Keratinocyte (primary cell): ENCODE measurements around the gene SLC6A9. TPM values are rescaled to one million over a fixed set of nuclear protein-coding genes. Genes with fewer than 3 reads are reported as not detected.

Experiments used
- DNase-seq: peaks from one replicate; pipeline ENCODE4 v3.0.0-alpha.2; 2011; ENCODE audit warnings: low read depth, missing footprints, low spot score
- FAIRE-seq: peaks from 2 replicates; lab custom pipeline; 2011; peaks lifted over from hg19 to GRCh38; lab: Jason Lieb, UNC
- H2AFZ ChIP-seq: 2 replicates; pipeline ENCODE4 v1.6.0; 2012; ENCODE audit warnings: low read length, control low read depth, inconsistent platforms; ENCODE audit not compliant: control insufficient read depth
- H3K27ac ChIP-seq: 2 replicates; pipeline ENCODE4 v1.5.1; 2011; ENCODE audit warnings: low read length; ENCODE audit not compliant: control insufficient read depth, insufficient read depth
- H3K27me3 ChIP-seq: 3 replicates; pipeline ENCODE4 v1.6.0; 2011; ENCODE audit warnings: low read length; ENCODE audit not compliant: control insufficient read depth, insufficient read depth; ENCODE audit errors: extremely low read depth
- H3K36me3 ChIP-seq, 2 experiments: 2 replicates in 1 of 2; 3 replicates in 1 of 2; pipeline ENCODE4 v1.5.1; 2011; ENCODE audit warnings: low read length in 2 of 2, mild to moderate bottlenecking in 1 of 2; ENCODE audit not compliant: control insufficient read depth in 2 of 2, insufficient read depth in 2 of 2; ENCODE audit errors: extremely low read depth in 1 of 2
- H3K4me1 ChIP-seq: 3 replicates; pipeline ENCODE4 v1.5.1; 2011; ENCODE audit warnings: low read length; ENCODE audit not compliant: control insufficient read depth, insufficient read depth; ENCODE audit errors: extremely low read depth
- H3K4me2 ChIP-seq: 3 replicates; pipeline ENCODE4 v1.6.0; 2011; ENCODE audit warnings: low read depth, low read length; ENCODE audit not compliant: control insufficient read depth, insufficient read depth; ENCODE audit errors: extremely low read depth
- H3K4me3 ChIP-seq, 3 experiments: fragments of 200-600 bp in 1 of 3; sonication (generic) in 1 of 3; 2 replicates in 2 of 3; 3 replicates in 1 of 3; pipeline ENCODE4 v1.5.1; 2011 to 2016; ENCODE audit warnings: low read length in 3 of 3, mild to moderate bottlenecking in 3 of 3, control low read depth in 2 of 3, inconsistent platforms in 1 of 3, low read depth in 1 of 3, mixed read lengths in 1 of 3, mixed run types in 1 of 3, moderate library complexity in 1 of 3; ENCODE audit not compliant: control insufficient read depth in 2 of 3, insufficient read depth in 2 of 3; ENCODE audit errors: extremely low read depth in 1 of 3
- H3K79me2 ChIP-seq: 2 replicates; pipeline ENCODE4 v1.6.0; 2012; ENCODE audit warnings: low read length; ENCODE audit not compliant: control insufficient read depth, insufficient read depth
- H3K9ac ChIP-seq: 3 replicates; pipeline ENCODE4 v1.6.0; 2011; ENCODE audit warnings: low read length; ENCODE audit not compliant: control insufficient read depth, insufficient read depth; ENCODE audit errors: extremely low read depth
- H3K9me1 ChIP-seq: 3 replicates; pipeline ENCODE4 v1.6.0; 2011; ENCODE audit warnings: low read length; ENCODE audit not compliant: control insufficient read depth, insufficient read depth; ENCODE audit errors: extremely low read depth
- H3K9me3 ChIP-seq: 2 replicates; pipeline ENCODE4 v1.5.1; 2012; ENCODE audit warnings: low read depth, low read length; ENCODE audit not compliant: control insufficient read depth
- H4K20me1 ChIP-seq: 3 replicates; pipeline ENCODE4 v1.6.0; 2011; ENCODE audit warnings: low read length; ENCODE audit not compliant: control insufficient read depth, insufficient read depth; ENCODE audit errors: extremely low read depth
- CTCF ChIP-seq, 3 experiments: IDR thresholded peaks in 1 of 3; conservative IDR thresholded peaks in 1 of 3; optimal IDR thresholded peaks in 1 of 3; 2 replicates in 2 of 3; 3 replicates in 1 of 3; pipeline versions ENCODE3 to v1.5.1; 2011; ENCODE audit warnings: low read length in 3 of 3, mild to moderate bottlenecking in 3 of 3, moderate library complexity in 2 of 3, control low read depth in 1 of 3, inconsistent platforms in 1 of 3; ENCODE audit not compliant: insufficient read depth in 2 of 3; ENCODE audit errors: extremely low read depth in 1 of 3
- EZH2 ChIP-seq: IDR thresholded peaks from one replicate; pipeline ENCODE4 v1.6.1; 2012; ENCODE audit warnings: inconsistent platforms, mild to moderate bottlenecking, low read length, moderate library complexity
- dilution Hi-C: fragments of 300-500 bp; cut with MboI; formaldehyde crosslinking; loops from one replicate; pipeline ENCODE4 v1.7.0; 2020; ENCODE audit warnings: low sequenced_read_pairs; ENCODE audit not compliant: extremely low pct_ligation_motif_present
- polyA plus RNA-seq, 5 experiments: library from polyadenylated mRNA; depleted of rRNA in 3 of 5; stranded (reverse) in 3 of 5; stranded (forward) in 1 of 5; unstranded in 1 of 5; fragments of >200 nt; gene quantifications; 1 replicate in 1 of 5; 2 replicates in 3 of 5; 3 replicates in 1 of 5; pipeline versions ENCODE4 v1.2.1 to v1.2.3, GENCODE V29; 2011 to 2012; ENCODE audit warnings: missing spikeins in 2 of 5, low read depth in 1 of 5, low replicate concordance in 1 of 5

Gene SLC6A9
- polyA plus RNA-seq, 1 donor (not counting 4 experiments of a cell fraction or from before 2014, with no cell fraction given), result 5.3 TPM

GRCh38 chr1:44072204-44072603, 40.9 kb upstream of the SLC6A9 start:
- Histone ChIP-seq H3K9ac (no peak overlapping the region), H3K36me3 (no peaks in the 10 kb centered on the region), H3K27me3 (peaks cover 9% of the 10 kb centered on the region), H3K4me3 (no peak overlapping the region), H3K9me1 (no peaks in the 10 kb centered on the region), H3K4me1 (no peaks in the 10 kb centered on the region), H3K9me3 (no peaks in the 10 kb centered on the region), H3K79me2 (no peaks in the 10 kb centered on the region), H3K4me2 (no peak overlapping the region), H2AFZ (no peak overlapping the region), H4K20me1 (no peaks in the 10 kb centered on the region), H3K27ac (no peak overlapping the region)
- FAIRE-seq (no peak), DNase-seq (no peak)
- TF ChIP-seq CTCF (optimal IDR thresholded peaks at IDR 0.05 in 1 of 3, IDR thresholded peaks at IDR 0.05 in 1 of 3, conservative IDR thresholded peaks at IDR 0.05 in 1 of 3; ENCODE audit: extremely low read depth in 1 of 3, insufficient read depth in 2 of 3, low read length in 3 of 3), result no peak
- TF ChIP-seq EZH2, result no peak
- dilution Hi-C loops, result no loop called here

- Histone ChIP-seq H3K27ac (no peak overlapping the region), H2AFZ (no peak overlapping the region), H3K27me3 (peaks cover 9% of the 10 kb centered on the region), H3K9me1 (no peaks in the 10 kb centered on the region), H3K9ac (no peak overlapping the region), H3K36me3 (no peaks in the 10 kb centered on the region), H3K9me3 (no peaks in the 10 kb centered on the region), H4K20me1 (no peaks in the 10 kb centered on the region), H3K4me3 (no peak overlapping the region), H3K4me1 (no peaks in the 10 kb centered on the region), H3K79me2 (no peaks in the 10 kb centered on the region), H3K4me2 (no peak overlapping the region)
- TF ChIP-seq EZH2, result no peak
- TF ChIP-seq CTCF (optimal IDR thresholded peaks at IDR 0.05 in 1 of 3, IDR thresholded peaks at IDR 0.05 in 1 of 3, conservative IDR thresholded peaks at IDR 0.05 in 1 of 3; ENCODE audit: extremely low read depth in 1 of 3, insufficient read depth in 2 of 3, low read length in 3 of 3), result no peak
- DNase-seq (no peak), FAIRE-seq (no peak)
- dilution Hi-C loops, result no loop called here
Observed at GRCh38 chr1:44071461-44071860, 40.2 kb upstream of the SLC6A9 start.
